HG02763 (cell line): Measurements from ENCODE around the gene PTPN7.

Experiments
- ATAC-seq: cut with Tn5 transposase; IDR thresholded peaks from one replicate; pipeline ENCODE4 v1.9.1; 2021; ENCODE audit warnings: mild to moderate bottlenecking, moderate library complexity; ENCODE audit not compliant: unreplicated experiment

PTPN7 gene

GRCh38 chr1:202110977-202111376 lies 49.4 kb downstream of the PTPN7 start:
- ATAC-seq, result no peak

GRCh38 chr1:202107801-202108731 lies 52.3 kb downstream of the PTPN7 start:
- no peak for ATAC-seq

GRCh38 chr1:202107321-202107761 lies 53.1 kb downstream of the PTPN7 start:
- ATAC-seq, result no peak

- ATAC-seq, result no peak
These were observed 53.8 kb downstream of the PTPN7 start for GRCh38 chr1:202106340-202107254.

- no peak for ATAC-seq
These were observed 54.6 kb downstream of the PTPN7 start for GRCh38 chr1:202105571-202106339.

- no peak for ATAC-seq
These were observed 56.3 kb downstream of the PTPN7 start for GRCh38 chr1:202104073-202104472.

- no peak for ATAC-seq
These were observed 59.2 kb downstream of the PTPN7 start for GRCh38 chr1:202101184-202101583.
